ENCODE measurements around the gene SH3BGRL3. TPM values are rescaled to one million over a fixed set of nuclear protein-coding genes. Genes with fewer than 3 reads are reported as not detected.
"Not testable (repeated sequence)": the region's sequence is repeated elsewhere in the genome, so short reads cannot be mapped to it uniquely, and the experiment has no call there.

The SH3BGRL3 gene
- polyA plus RNA-seq, 12 donors: 44.0 to 158 (median 54.0) TPM; not detected in 1

DNA sequence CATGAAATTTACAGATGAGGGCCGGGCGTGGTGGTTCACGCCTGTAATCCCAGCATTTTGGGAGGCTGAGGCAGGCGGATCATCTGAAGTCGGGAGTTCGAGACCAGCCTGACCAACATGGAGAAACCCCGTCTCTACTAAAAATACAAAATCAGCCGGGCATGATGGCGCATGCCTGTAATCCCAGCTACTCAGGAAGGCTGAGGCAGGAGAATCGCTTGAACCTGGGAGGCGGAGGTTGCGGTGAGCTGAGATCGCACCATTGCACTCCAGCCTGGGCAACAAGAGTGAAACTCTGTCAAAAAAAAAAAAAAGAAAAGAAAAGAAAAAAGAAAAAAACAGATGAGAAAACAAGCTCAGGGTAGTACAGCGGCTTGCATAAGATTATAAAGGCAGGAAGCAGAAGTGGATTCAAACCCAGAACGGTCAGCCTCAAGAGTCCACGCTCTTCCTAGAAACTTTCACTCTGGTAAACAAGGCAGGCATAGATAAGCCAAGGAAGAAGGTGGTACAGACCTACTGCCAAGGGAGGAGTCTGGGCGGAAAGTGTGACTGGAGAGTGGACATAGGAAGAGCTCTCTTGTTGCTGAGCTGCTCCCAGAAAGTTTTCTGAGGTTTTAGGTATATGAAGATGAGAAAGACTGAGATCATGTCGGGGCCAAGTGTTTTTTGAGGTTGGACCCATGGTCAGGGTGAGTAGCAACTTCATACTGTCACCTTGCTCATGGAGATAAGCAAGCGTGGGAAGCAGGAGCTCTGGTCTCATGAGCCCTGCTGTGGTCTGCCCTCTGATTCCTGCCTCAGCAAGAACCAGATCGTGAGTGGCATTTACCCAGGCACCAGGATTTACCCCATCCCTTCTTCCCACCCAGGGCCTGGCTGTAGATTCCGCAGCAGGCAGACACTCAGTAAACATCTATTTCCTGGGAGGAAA is 28.3 kb downstream of the SH3BGRL3 start:
- not testable (repeated sequence) for DNase-seq

DNA sequence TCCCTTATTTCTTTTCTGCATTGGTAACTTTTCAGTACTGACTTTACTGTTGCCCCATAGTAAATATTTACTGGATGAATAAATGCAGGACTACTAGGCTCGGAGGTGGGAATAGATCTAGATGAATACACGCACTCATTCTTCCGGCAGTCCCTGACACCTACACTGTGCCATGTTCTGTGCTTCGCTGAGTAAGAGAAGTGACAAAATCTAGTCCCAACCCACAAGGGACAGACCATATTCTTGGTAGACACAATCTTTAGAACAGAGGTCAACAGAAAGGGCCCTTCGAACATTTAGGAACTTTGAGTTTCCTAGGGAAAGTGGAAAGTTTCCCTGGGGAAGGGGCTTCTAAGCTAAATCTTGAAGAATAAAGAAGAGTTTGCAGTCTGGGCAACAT is 34.6 kb downstream of the SH3BGRL3 start:
- no peak for DNase-seq

DNA sequence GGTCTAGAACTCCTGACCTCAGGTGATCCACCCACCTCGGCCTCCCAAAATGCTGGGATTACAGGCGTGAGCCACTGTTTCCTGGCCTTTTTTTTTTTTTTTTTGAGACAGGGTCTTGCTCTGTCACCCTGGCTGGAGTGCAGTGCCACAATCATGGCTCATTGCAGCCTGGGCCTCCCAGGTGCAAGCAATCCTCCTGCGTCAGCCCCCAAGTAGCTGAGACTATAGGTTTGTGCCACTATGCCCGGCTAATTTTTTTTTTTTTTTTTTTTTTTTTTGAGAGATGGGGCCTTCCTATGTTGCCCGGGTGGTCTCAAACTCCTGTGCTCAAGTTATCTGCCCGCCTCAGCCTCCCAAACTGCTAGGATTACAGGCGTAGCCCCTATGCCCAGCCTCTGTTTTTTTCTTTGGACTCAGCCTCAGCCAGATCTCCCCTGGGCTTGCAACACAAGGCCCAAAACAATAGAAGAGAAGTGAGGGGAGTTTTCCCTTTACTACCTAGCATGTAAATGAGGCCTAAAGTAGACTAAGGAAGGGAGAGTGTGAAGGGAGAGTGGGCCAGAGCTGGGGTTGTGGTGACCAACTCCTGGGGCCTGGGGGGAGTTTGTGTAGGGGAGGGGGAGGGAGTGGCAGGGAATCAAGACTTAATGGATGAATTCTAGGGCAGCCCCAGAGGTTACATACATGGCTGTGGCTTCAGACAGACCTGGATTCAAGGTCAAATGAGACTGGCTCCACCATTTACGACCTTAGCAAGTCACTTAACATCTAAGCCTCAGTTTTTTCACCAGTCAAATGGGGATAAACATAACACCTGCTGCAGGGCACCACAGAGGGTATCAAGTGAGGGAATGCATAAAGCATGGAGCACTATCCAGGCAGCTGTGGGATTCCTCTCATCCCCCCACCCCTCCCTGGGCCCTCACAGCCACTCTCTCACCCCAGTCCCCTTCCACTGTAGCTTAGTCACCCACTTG is 36.3 kb downstream of the SH3BGRL3 start:
- no peak for DNase-seq

DNA sequence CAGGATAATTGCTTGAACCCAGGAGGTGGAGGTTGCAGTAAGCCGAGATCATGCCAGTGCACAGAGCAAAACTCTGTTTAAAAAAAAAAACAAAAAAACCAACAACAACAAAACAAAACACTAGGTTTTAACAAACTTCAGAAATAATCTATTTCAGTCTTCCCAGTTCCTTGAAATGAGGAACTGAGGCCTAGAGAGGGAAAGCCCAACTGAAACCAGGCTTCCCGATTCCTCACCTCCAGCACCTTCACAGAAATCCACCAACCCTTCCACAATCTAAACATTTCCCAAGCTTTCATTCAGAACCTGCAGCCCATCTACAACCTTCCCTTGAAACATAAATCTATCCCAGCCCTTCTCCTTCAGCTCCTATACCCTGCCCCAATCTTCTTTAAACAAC is 37.3 kb downstream of the SH3BGRL3 start:
- no peak for DNase-seq

DNA sequence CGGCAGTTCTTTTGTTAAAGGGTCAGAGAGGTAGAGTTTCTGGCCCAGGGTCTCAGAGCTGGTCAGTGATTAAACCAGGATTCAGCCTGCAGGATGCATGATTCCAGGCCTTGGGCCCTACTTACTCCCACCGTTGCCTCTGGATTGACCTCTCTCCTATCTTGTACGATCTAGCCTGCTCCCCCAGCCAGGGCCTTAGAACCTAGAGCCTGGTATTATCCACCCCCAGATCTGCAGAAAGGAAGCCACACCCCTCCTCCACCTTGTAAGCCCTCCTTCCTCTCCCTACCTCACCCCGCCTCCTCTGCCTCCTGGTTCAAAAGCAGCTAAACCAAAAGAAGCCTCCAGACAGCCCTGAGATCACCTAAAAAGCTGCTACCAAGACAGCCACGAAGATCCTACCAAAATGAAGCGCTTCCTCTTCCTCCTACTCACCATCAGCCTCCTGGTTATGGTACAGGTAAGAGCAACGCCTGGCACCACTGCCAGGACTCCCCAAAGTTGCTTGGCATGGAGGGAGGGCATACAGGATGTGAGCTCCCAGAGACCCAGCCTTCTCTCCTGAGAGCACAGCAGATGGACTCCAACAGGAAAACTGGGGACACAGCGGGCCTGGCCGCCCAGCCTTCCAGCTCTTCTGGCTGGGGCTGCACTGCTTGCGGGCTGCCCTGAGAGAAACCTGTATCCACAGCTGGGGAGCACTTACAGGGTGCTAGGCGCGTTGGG is 37.9 kb downstream of the SH3BGRL3 start, which contains the start of gene CD52:
CD52 (plus strand) TSS at position 347 of the 726 bp plus-strand sequence; CDS start at position 407, 60 bp downstream.
- DNase-seq: no peak

DNA sequence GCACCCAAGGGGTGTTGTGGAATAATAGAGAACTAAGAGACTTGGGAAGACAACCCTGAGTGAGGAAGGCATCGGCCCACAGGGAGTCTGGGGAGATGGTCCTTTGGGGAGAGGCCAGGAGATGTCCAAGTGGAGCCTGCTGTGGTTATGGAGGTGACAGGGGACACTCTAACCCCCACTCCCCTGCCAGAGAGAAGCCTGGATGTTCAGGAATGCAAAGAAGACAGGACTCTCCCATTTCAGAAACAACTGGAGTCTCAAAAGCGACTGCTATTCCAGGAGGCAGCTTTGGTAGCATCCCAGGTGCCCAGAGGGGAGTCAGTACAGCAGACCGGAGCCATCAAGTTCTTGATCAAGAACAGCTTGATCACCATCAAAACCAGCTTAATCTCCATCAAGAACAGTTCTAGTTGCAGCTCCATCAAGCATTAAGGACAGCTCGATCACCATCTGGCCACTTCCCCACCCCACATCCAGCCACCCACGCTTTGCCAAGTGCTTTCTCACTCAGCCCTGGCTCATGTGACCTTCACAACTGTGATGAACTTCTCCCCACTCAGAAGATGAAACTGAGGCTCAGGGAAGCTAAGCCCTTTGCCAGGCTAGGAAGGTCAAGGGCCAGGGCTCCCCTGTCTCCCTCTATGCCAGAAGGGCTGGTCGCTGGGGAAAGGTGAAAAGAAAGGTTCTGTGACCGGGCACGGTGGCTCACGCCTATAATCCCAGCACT is 38.6 kb downstream of the SH3BGRL3 start:
- DNase-seq: no peak

DNA sequence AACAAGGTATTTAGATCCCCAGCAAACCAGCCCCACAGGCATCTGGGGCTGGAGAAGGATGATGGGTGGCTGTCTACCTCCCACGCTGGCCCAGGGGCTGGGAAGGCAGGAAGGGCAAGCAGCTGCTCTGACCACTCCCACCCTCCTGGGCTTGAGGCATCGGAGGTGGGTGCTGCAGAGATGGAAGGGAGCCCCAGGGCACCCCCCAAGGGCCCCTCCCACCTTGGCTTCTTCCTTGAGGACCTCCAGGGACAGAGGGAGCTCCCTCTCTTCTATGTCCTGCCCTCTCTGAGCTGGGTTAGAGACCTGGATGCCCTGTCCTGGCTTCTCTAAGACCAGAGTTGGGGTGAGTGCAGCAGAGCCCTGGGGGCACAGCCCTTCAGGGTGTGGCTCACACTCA is 41.0 kb downstream of the SH3BGRL3 start:
- no peak for DNase-seq

DNA sequence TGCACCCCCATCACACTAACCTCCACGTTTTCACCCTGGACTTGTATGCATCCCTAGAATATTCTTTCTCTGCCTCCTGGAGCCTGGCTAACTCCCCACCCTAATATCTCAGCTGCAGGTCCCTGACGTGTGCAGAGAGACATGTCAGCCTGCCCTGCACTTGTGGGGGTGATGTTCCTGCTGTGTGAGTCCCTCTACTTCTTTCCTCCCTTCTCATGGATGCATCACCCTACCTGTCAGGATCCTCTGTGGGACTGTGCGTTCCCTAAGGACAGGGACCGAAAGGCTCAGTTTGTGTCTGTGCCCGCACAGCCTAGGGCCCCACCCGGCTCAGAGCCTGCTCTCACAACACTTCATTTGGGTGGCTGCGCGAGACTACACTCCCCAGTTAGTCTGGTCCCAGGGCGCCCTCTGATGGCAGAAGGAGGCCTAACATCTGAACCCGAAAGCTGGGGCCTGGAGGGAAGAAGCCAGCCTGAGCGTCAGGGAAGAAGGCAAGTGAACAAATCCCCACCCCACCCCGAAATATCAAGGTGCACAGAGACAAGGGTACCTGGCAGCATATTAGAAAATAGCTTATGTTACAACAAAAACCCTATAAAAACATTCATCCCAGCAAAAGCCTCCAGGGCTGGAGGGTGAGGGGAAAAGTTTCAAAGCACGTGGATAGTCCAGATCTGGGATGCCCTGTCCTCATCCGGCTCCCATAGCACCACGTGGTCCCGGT is 41.6 kb downstream of the SH3BGRL3 start:
- DNase-seq: peak; percentile 90

DNA sequence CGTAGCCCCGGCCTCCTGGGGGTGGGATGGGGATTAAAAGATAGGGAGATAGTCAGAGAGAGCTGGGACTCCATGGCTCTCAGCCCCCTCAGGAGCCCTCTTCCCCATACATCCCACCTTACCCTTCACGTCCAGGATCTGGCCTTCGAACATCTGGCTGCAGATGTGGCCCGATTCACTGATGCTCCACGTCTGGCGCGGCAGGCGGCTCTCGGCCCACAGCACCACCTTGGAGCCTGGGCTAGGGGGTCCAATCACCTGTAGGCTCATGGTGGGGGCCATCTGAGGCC is 42.1 kb downstream of the SH3BGRL3 start:
- DNase-seq: no peak

DNA sequence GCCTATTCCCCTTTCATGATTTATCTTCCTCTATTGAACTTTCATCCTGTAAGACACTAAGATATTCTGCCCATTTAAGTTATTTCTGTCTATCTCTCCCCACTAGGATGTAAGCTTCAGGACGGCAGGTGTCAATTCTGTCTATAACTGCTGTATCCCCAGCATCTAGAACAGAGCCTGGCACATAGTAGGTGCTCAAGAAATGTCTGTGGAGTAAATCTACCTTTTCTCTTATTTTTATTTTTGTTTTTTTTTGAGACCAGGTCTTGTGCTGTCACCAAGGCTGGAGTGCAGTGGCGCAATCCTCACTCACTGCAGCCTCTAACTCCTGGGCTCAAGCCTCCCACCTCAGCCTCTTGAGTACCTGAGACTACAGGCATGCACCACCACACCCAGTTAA is 43.5 kb downstream of the SH3BGRL3 start:
- DNase-seq: no peak

DNA sequence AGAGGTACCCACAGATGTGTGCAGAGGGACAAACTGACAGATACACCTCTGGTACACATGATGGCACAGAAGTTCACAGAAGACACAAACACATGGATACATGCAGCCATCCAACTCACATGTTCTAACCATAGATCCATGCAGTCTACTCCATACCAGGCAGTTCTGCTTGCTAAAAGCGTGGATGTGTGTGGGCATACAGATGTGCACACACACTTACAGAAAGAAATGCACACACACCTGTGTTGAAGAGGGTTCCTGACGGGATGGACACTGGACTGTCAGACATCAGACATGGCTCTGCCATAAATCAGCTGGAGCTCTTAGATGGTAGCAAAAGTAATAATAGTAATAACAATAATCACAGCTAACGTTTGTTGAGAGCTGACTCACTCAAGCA is 44.7 kb downstream of the SH3BGRL3 start:
- DNase-seq: no peak

DNA sequence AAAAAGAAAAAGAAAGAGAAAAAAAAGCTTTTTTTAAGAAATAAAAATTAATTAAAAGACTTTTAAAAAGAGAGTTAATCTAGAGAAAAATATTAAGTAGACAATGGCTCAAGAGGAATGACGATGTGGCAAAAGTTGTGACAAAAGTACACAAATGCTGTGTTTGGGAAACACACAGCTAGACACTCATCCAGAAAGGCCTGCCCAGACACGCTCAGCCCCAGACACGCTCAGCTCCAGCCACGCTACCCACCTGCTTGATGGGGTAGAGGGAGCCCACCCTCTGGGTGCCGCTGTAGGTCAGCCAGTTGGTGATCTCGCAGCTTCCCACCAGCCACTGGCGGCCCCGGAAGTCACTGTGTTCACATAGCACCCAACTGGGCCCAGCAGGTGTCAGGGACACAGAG is 48.1 kb downstream of the SH3BGRL3 start:
- DNase-seq: no peak

DNA sequence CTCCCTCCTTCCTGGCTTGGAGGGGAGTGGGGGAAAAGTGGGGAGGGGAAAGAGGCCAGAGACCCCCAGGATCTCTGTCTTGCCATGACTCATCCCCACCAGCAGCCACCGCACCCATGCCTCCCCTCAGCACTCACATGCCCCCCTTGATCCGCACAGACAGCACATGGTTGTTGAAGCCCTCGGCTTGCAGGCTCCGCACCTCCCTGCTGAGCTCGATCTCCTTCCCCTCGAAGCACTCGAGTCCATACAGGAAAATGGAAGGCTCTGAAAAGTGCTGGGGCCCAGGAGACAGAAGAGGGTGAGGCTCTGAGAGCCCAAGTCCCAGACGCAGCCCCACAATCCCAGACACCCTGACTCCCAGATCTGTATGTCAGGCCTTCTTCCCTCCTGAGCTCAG is 48.7 kb downstream of the SH3BGRL3 start:
- DNase-seq: no peak

DNA sequence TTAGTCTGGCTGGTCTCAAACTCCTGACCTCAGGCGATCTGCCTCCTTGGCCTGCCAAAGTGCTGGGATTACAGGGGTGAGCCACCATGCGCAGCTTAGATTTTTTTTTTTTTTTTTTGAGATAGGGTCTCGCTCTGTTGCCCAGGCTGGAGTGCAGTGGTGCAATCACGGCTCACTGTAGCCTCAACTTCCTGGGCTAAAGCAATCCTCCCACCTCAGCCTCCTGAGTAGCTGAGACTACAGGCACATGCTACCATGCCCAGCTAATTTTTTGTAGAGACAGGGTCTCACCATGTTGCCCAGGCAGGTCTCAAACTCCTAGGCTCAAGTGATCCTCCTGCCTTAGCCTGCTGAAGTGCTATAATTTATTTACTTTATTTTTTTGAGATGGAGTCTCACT is 49.5 kb downstream of the SH3BGRL3 start:
- DNase-seq: not testable (repeated sequence)

DNA sequence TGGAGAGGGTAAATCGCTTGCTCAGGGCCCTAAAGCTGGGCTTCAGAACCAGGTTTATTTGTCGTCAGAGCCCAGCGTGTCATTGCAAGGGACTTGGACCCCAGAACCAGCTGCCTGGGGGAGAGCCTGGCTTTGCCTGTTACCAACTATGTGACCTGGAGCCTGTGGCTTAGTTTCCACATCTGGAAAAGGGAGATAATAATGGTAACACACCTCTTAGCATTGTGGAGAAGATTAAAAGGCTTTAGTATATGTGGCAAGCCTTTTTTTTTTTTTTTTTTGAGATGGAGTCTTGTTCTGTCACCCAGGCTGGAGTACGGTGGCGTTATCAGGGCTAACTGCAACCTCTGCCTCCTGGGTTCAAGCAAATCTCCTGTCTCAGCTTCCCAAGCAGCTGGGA is 50.4 kb downstream of the SH3BGRL3 start:
- no peak for DNase-seq

Other genes with a start within 250 kb of the SH3BGRL3 start
- 1 to 10 TPM in 4 of 12 donors, under 1 TPM in 6, not detected in 2; 0.08 to 1.8 (median 0.78) TPM for gene SLC30A2, start 234.0 kb upstream of the SH3BGRL3 start, polyA plus RNA-seq (ENCODE audit: insufficient read length in 12 of 12)
- 10 to 100 TPM in 11 of 12 donors, not detected in 1; 13.4 to 57.6 (median 38.9) TPM for gene TRIM63, start 212.5 kb upstream of the SH3BGRL3 start, polyA plus RNA-seq (ENCODE audit: insufficient read length in 12 of 12)
- gene PDIK1L, start 168.3 kb upstream of the SH3BGRL3 start, polyA plus RNA-seq (ENCODE audit: insufficient read length in 12 of 12): 10 to 100 TPM in 1 of 12 donors, 1 to 10 TPM in 10, not detected in 1; 6.7 to 10.3 (median 7.6) TPM
- under 1 TPM in 10 of 12 donors, not detected in 2; 0.56 to 0.92 (median 0.77) TPM for gene FAM110D, start 121.0 kb upstream of the SH3BGRL3 start, polyA plus RNA-seq (ENCODE audit: insufficient read length in 12 of 12)
- gene C1orf232, start 111.1 kb upstream of the SH3BGRL3 start, polyA plus RNA-seq (ENCODE audit: insufficient read length in 12 of 12): under 1 TPM in 1 of 12 donors, not detected in 11; 0.26 TPM
- 10 to 100 TPM in 10 of 12 donors, not detected in 2; 11.6 to 18.2 (median 14.3) TPM for gene ZNF593, start 110.2 kb upstream of the SH3BGRL3 start, polyA plus RNA-seq (ENCODE audit: insufficient read length in 12 of 12)
- gene ZNF593OS, start 108.3 kb upstream of the SH3BGRL3 start, polyA plus RNA-seq (ENCODE audit: insufficient read length in 12 of 12): 1 to 10 TPM in 8 of 12 donors, under 1 TPM in 2, not detected in 2; 0.49 to 2.1 (median 1.3) TPM
- gene CNKSR1, start 102.6 kb upstream of the SH3BGRL3 start, polyA plus RNA-seq (ENCODE audit: insufficient read length in 12 of 12): 10 to 100 TPM in 2 of 12 donors, 1 to 10 TPM in 9, not detected in 1; 1.7 to 13.5 (median 2.7) TPM
- gene CATSPER4, start 89.5 kb upstream of the SH3BGRL3 start, polyA plus RNA-seq (ENCODE audit: insufficient read length in 12 of 12): under 1 TPM in 1 of 12 donors, not detected in 11; 0.08 TPM
- 10 to 100 TPM in 11 of 12 donors, not detected in 1; 21.0 to 34.8 (median 25.8) TPM for gene CEP85, start 45.9 kb upstream of the SH3BGRL3 start, polyA plus RNA-seq (ENCODE audit: insufficient read length in 12 of 12)
- gene UBXN11, start 26.6 kb downstream of the SH3BGRL3 start, polyA plus RNA-seq (ENCODE audit: insufficient read length in 12 of 12): 10 to 100 TPM in 3 of 12 donors, 1 to 10 TPM in 8, not detected in 1; 5.3 to 20.5 (median 7.6) TPM
- gene CD52, start 37.9 kb downstream of the SH3BGRL3 start, polyA plus RNA-seq (ENCODE audit: insufficient read length in 12 of 12): 10 to 100 TPM in 1 of 12 donors, 1 to 10 TPM in 9, not detected in 2; 1.3 to 40.6 (median 2.1) TPM
- gene CRYBG2, start 74.0 kb downstream of the SH3BGRL3 start, polyA plus RNA-seq (ENCODE audit: insufficient read length in 12 of 12): 10 to 100 TPM in 1 of 12 donors, 1 to 10 TPM in 2, under 1 TPM in 1, not detected in 8; 0.28 to 10.2 (median 2.3) TPM
- under 1 TPM in 1 of 12 donors, not detected in 11; 0.48 TPM for gene ZNF683, start 92.7 kb downstream of the SH3BGRL3 start, polyA plus RNA-seq (ENCODE audit: insufficient read length in 12 of 12)
- gene LIN28A, start 130.7 kb downstream of the SH3BGRL3 start, polyA plus RNA-seq (ENCODE audit: insufficient read length in 12 of 12): under 1 TPM in 2 of 12 donors, not detected in 10; 0.07 to 0.11 TPM
- gene DHDDS, start 152.2 kb downstream of the SH3BGRL3 start, polyA plus RNA-seq (ENCODE audit: insufficient read length in 12 of 12): 10 to 100 TPM in 11 of 12 donors, not detected in 1; 16.7 to 28.3 (median 20.4) TPM
- gene HMGN2, start 192.4 kb downstream of the SH3BGRL3 start, polyA plus RNA-seq (ENCODE audit: insufficient read length in 12 of 12): 1,000 to 10,000 TPM in 2 of 12 donors, 100 to 1,000 TPM in 10; 542 to 2,322 (median 683) TPM
- 10 to 100 TPM in 2 of 12 donors, 1 to 10 TPM in 9, not detected in 1; 4.2 to 31.6 (median 5.9) TPM for gene RPS6KA1, start 249.7 kb downstream of the SH3BGRL3 start, polyA plus RNA-seq (ENCODE audit: insufficient read length in 12 of 12)

All from muscle of arm (tissue), 12 donors.